Mesenchymal stem cell (in vitro differentiated cells and primary cell): ENCODE data around the gene NCK1.

ENCODE experiments used
- DNase-seq: peaks from one replicate; pipeline ENCODE4 v3.0.0-alpha.2; 2013
- H2AFZ ChIP-seq: one replicate; pipeline ENCODE4 v1.6.1; 2013; ENCODE audit warnings: low read depth, mild to moderate bottlenecking, control low read depth, inconsistent platforms, low read length, moderate library complexity
- H2AK5ac ChIP-seq: 2 replicates; pipeline ENCODE4 v1.6.1; 2013; ENCODE audit warnings: low read length, moderate library complexity, mild to moderate bottlenecking, inconsistent platforms; ENCODE audit not compliant: severe bottlenecking
- H2BK120ac ChIP-seq: one replicate; pipeline ENCODE4 v1.6.1; 2013; ENCODE audit warnings: low read depth, mild to moderate bottlenecking, inconsistent platforms, low read length, moderate library complexity
- H2BK12ac ChIP-seq, 2 experiments: one replicate each; pipeline ENCODE4 v1.6.1; 2013; ENCODE audit warnings: inconsistent platforms in 2 of 2, low read length in 2 of 2, mild to moderate bottlenecking in 2 of 2, moderate library complexity in 2 of 2, control low read depth in 1 of 2
- H2BK15ac ChIP-seq: one replicate; pipeline ENCODE4 v1.6.1; 2013; ENCODE audit warnings: mild to moderate bottlenecking, low read depth, inconsistent platforms; ENCODE audit not compliant: poor library complexity, severe bottlenecking
- H2BK5ac ChIP-seq: 2 replicates; pipeline ENCODE4 v1.6.1; 2013; ENCODE audit warnings: low read depth, mild to moderate bottlenecking, low read length, control low read depth, inconsistent platforms; ENCODE audit not compliant: poor library complexity, severe bottlenecking
- H3K14ac ChIP-seq, 2 experiments: one replicate each; pipeline ENCODE4 v1.6.1; 2013; ENCODE audit warnings: inconsistent platforms in 2 of 2, low read length in 2 of 2, control low read depth in 1 of 2, mild to moderate bottlenecking in 1 of 2, moderate library complexity in 1 of 2
- H3K18ac ChIP-seq, 2 experiments: one replicate each; pipeline ENCODE4 v1.6.1; 2013; ENCODE audit warnings: inconsistent platforms in 2 of 2, low read length in 2 of 2, control low read depth in 1 of 2, low read depth in 1 of 2, mild to moderate bottlenecking in 1 of 2
- H3K23ac ChIP-seq, 2 experiments: one replicate each; pipeline ENCODE4 v1.6.1; 2013; ENCODE audit warnings: inconsistent platforms in 2 of 2, low read length in 2 of 2, mild to moderate bottlenecking in 2 of 2, moderate library complexity in 2 of 2, control low read depth in 1 of 2
- H3K27ac ChIP-seq: 2 replicates; pipeline ENCODE4 v1.5.1; 2013; ENCODE audit warnings: mild to moderate bottlenecking, moderate library complexity, low read length, control low read depth, inconsistent platforms; ENCODE audit not compliant: poor library complexity, severe bottlenecking
- H3K27me3 ChIP-seq, 2 experiments: 2 replicates each; pipeline versions ENCODE4 v1.6.1 to v1.7.0; 2013; ENCODE audit warnings: low read length in 2 of 2, mild to moderate bottlenecking in 2 of 2, moderate library complexity in 2 of 2, control low read depth in 1 of 2, inconsistent platforms in 1 of 2; ENCODE audit not compliant: control insufficient read depth in 1 of 2, insufficient read depth in 1 of 2
- H3K36me3 ChIP-seq, 2 experiments: 2 replicates each; pipeline versions ENCODE4 v1.6.1 to v1.7.0; 2013; ENCODE audit warnings: low read length in 2 of 2, control low read depth in 1 of 2, inconsistent platforms in 1 of 2, low read depth in 1 of 2, mild to moderate bottlenecking in 1 of 2; ENCODE audit not compliant: insufficient read depth in 2 of 2, control insufficient read depth in 1 of 2
- H3K4ac ChIP-seq, 2 experiments: one replicate each; pipeline ENCODE4 v1.6.1; 2013; ENCODE audit warnings: inconsistent platforms in 2 of 2, low read length in 2 of 2, mild to moderate bottlenecking in 2 of 2, moderate library complexity in 2 of 2, control low read depth in 1 of 2, low read depth in 1 of 2
- H3K4me1 ChIP-seq: 2 replicates; pipeline ENCODE4 v1.6.1; 2013; ENCODE audit warnings: low read depth, low read length, control low read depth; ENCODE audit not compliant: control insufficient read depth, insufficient read depth
- H3K4me2 ChIP-seq: 2 replicates; pipeline ENCODE4 v1.6.1; 2013; ENCODE audit warnings: low read length, mild to moderate bottlenecking, inconsistent platforms; ENCODE audit not compliant: poor library complexity, severe bottlenecking
- H3K4me3 ChIP-seq, 2 experiments: 2 replicates each; pipeline versions ENCODE4 v1.5.1 to v1.7.0; 2013; ENCODE audit warnings: low read length in 2 of 2, mild to moderate bottlenecking in 2 of 2, control low read depth in 1 of 2, low read depth in 1 of 2; ENCODE audit not compliant: insufficient read depth in 1 of 2
- H3K79me1 ChIP-seq: replicated peaks from 2 replicates; pipeline ENCODE4 v1.6.1; 2013; ENCODE audit warnings: mild to moderate bottlenecking, control low read depth, low read length, inconsistent platforms; ENCODE audit not compliant: poor library complexity, severe bottlenecking
- H3K9ac ChIP-seq: 2 replicates; pipeline ENCODE4 v1.7.0; 2013; ENCODE audit warnings: mild to moderate bottlenecking, low read length, moderate library complexity
- H3K9me3 ChIP-seq: 2 replicates; pipeline ENCODE4 v1.7.0; 2013; ENCODE audit warnings: mild to moderate bottlenecking, low read length; ENCODE audit not compliant: control insufficient read depth
- H4K8ac ChIP-seq: one replicate; pipeline ENCODE4 v1.6.1; 2013; ENCODE audit warnings: inconsistent platforms, mild to moderate bottlenecking, low read length, moderate library complexity
- H4K91ac ChIP-seq: one replicate; pipeline ENCODE4 v1.6.1; 2013; ENCODE audit warnings: mild to moderate bottlenecking, low read length, inconsistent platforms
- WGBS: methylation state at CpG from one replicate; pipeline ENCODE4 v1.1.7; 2013; ENCODE audit warnings: mixed read lengths; 5-methylcytosine and 5-hydroxymethylcytosine counted together

NCK1 gene

DNA sequence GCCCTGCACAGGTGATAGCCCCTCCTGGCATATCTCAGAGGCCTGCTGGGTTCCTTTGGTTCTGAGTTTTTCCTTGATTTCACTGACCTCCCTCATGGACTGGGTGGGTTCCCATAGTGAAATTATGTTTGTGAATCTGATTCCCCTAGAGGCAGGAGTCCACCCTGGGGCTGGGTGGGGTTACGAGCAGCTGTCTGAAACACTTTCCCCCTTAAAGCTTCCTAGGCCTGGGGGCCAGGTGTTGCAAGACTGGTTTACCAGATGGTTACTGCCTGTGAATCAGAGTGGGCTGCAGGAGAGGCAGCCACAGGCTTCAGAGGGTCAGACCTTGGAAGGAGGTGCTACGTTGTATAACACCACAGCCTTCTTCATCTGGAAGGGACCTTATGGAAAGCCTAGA is 130.1 kb downstream of the NCK1 start:
- no peak overlapping the region for H2BK15ac ChIP-seq

DNA sequence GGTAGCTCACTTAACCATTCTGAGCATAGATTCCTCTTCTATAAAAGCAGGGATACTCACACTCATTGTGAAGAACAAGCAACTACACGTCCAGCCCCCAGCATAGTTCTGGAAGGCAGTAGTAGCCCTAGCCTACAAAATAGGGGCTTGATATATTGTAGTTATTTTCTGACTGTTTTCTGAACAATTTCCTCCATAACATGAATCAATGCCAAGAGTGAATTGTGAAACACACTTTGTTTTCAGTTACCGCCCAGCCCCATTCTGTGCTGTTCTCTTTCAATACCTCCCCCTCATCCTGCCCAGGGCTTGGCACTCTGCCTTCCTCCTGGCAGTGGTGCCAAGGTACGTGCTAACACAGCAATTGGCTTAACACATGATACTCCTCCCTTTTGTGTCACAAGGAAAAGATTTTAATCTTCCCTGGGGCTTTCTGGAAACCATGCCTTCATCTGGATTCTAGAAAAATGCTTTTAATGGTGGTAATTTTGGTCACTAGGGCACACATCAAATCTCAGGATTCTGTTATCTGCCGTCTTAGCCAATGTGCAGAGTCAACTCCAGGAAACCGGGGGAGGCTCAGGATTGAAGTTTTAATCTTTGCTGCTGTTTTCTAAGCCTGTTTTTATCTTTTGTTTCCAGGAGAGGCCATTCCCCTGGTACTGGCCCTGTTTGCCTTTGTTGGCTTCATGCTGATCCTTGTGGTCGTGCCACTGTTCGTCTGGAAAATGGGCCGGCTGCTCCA is 132.9 kb downstream of the NCK1 start:
- no peak overlapping the region for H3K27ac ChIP-seq
- H3K4me2 ChIP-seq: no peak overlapping the region
- no peak overlapping the region for H3K4ac ChIP-seq
- H3K27me3 ChIP-seq: no peaks in the 10 kb centered on the region
- H3K18ac ChIP-seq: no peak overlapping the region
- H3K9ac ChIP-seq: peak overlapping the region; percentile 44
- H2BK5ac ChIP-seq: no peak overlapping the region
- H3K4me1 ChIP-seq: no peaks in the 10 kb centered on the region
- no peaks in the 10 kb centered on the region for H3K36me3 ChIP-seq
- no peak overlapping the region for H2BK12ac ChIP-seq
- whole genome bisulfite sequencing: 95% methylated on average over 7 of the region's 8 CpGs
- H2AFZ ChIP-seq: no peak overlapping the region
- no peak overlapping the region for H2BK15ac ChIP-seq
- H3K9me3 ChIP-seq: no peaks in the 10 kb centered on the region
- no peak overlapping the region for H3K23ac ChIP-seq
- no peak overlapping the region for H2AK5ac ChIP-seq
- H3K14ac ChIP-seq: no peak overlapping the region
- no peak for DNase-seq
- no peaks in the 10 kb centered on the region for H3K79me1 ChIP-seq
- H3K4me3 ChIP-seq: no peak overlapping the region
- no peak overlapping the region for H4K91ac ChIP-seq
- H4K8ac ChIP-seq: no peak overlapping the region
- no peak overlapping the region for H2BK120ac ChIP-seq

More for the DNA sequence above, 130.1 kb downstream of the NCK1 start:
- Histone ChIP-seq H3K23ac (no peak overlapping the region), H3K9me3 (no peaks in the 10 kb centered on the region), H3K4me3 (no peak overlapping the region), H4K91ac (no peak overlapping the region), H3K27me3 (no peaks in the 10 kb centered on the region), H3K18ac (no peak overlapping the region), H4K8ac (no peak overlapping the region), H2BK12ac (no peak overlapping the region), H2AFZ (no peak overlapping the region), H3K4me2 (no peak overlapping the region), H2BK120ac (no peak overlapping the region), H3K27ac (no peak overlapping the region), H3K4ac (no peak overlapping the region), H2AK5ac (no peak overlapping the region), H3K36me3 (peaks cover 0 to 4% of the 10 kb centered on the region in 2 experiments), H2BK5ac (no peak overlapping the region), H3K14ac (no peak overlapping the region), H3K9ac (no peak overlapping the region), H3K79me1 (no peaks in the 10 kb centered on the region), H3K4me1 (no peaks in the 10 kb centered on the region)
- 100% methylated on average over 2 of the region's 2 CpGs for WGBS
- DNase-seq: no peak

DNA sequence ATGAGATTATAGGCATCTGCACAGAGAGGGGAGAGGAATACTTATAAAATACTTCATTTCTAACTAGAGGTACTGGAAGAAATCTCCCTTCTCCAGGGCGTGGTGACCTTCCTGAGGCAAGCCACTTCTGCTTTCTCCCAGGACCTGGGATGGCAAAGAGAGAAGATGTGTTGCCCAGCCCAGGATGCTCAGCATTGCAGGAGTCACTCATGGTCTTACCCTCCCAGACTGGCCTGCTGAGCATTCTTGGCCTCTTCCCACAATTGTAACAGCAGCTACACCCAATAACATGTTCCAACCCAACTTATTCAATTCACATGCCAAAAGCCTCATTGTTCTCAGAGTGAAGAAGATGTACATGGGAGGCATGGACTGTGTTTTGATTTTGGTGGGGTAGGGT is 133.6 kb downstream of the NCK1 start:
- Histone ChIP-seq H2BK120ac (no peak overlapping the region), H3K27me3 (no peaks in the 10 kb centered on the region), H3K18ac (no peak overlapping the region), H3K4me1 (no peaks in the 10 kb centered on the region), H3K36me3 (no peaks in the 10 kb centered on the region), H4K91ac (no peak overlapping the region), H3K4me3 (no peak overlapping the region), H3K79me1 (no peaks in the 10 kb centered on the region), H3K9ac (peak overlapping the region; percentile 44), H3K4ac (no peak overlapping the region), H2BK12ac (no peak overlapping the region), H2AFZ (no peak overlapping the region), H2AK5ac (no peak overlapping the region), H3K9me3 (no peaks in the 10 kb centered on the region), H2BK15ac (no peak overlapping the region), H2BK5ac (no peak overlapping the region), H3K23ac (no peak overlapping the region), H3K14ac (no peak overlapping the region), H4K8ac (no peak overlapping the region), H3K27ac (no peak overlapping the region), H3K4me2 (no peak overlapping the region)
- WGBS: 91% methylated on average over 1 of the region's 1 CpG
- DNase-seq: no peak
